Fibroblast of mammary gland (primary cell): ENCODE results near the gene CERS6.
"Not testable (repeated sequence)": the region's sequence is repeated elsewhere in the genome, so short reads cannot be mapped to it uniquely, and the experiment has no call there.

Source experiments
- DNase-seq: peaks from one replicate; pipeline ENCODE4 v3.0.0-alpha.2; 2010; ENCODE audit warnings: low read depth
- H3K4me3 ChIP-seq: 2 replicates; pipeline ENCODE4 v1.5.1; 2011; ENCODE audit warnings: low read depth, mild to moderate bottlenecking, low read length, moderate library complexity; ENCODE audit not compliant: control insufficient read depth
- TF ChIP-seq, protein P1 (sequence below): conservative IDR thresholded peaks from 2 replicates; pipeline ENCODE4 v1.5.1; 2011; ENCODE audit warnings: low read depth, low read length, inconsistent platforms; ENCODE audit not compliant: control insufficient read depth, insufficient read depth

CERS6 gene, protein sequence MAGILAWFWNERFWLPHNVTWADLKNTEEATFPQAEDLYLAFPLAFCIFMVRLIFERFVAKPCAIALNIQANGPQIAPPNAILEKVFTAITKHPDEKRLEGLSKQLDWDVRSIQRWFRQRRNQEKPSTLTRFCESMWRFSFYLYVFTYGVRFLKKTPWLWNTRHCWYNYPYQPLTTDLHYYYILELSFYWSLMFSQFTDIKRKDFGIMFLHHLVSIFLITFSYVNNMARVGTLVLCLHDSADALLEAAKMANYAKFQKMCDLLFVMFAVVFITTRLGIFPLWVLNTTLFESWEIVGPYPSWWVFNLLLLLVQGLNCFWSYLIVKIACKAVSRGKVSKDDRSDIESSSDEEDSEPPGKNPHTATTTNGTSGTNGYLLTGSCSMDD

GRCh38 chr2:168455645-168456520 lies at the start of gene CERS6:
TSS of gene CERS6 (plus strand) at chr2:168456272. CDS start at chr2:168456449, 177 bp downstream.
- peak; percentile 91 for DNase-seq
- peak within 1 kb of the TSS; percentile 94 for H3K4me3 ChIP-seq
- TF ChIP-seq, protein P1, sequence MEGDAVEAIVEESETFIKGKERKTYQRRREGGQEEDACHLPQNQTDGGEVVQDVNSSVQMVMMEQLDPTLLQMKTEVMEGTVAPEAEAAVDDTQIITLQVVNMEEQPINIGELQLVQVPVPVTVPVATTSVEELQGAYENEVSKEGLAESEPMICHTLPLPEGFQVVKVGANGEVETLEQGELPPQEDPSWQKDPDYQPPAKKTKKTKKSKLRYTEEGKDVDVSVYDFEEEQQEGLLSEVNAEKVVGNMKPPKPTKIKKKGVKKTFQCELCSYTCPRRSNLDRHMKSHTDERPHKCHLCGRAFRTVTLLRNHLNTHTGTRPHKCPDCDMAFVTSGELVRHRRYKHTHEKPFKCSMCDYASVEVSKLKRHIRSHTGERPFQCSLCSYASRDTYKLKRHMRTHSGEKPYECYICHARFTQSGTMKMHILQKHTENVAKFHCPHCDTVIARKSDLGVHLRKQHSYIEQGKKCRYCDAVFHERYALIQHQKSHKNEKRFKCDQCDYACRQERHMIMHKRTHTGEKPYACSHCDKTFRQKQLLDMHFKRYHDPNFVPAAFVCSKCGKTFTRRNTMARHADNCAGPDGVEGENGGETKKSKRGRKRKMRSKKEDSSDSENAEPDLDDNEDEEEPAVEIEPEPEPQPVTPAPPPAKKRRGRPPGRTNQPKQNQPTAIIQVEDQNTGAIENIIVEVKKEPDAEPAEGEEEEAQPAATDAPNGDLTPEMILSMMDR: no peak

DNA sequence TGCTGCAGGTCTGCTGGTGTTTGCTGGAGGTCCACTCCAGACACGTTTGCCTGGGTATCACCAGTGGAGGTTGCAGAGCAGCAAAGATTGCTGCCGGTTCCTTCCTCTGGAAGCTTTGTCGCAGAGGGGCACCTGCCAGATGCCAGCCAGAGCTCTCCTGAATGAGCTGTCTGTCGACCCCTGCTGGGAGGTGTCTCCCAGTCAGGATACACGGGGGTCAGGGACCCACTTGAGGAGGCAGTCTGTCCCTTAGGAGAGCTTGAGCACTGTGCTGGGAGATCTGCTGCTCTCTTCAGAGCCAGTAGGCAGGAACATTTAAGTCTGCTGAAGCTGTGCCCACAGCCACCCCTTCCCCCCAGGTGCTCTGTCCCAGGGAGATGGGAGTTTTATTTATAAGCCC lies 43.8 kb upstream of the CERS6 start:
- not testable (repeated sequence) for DNase-seq

DNA sequence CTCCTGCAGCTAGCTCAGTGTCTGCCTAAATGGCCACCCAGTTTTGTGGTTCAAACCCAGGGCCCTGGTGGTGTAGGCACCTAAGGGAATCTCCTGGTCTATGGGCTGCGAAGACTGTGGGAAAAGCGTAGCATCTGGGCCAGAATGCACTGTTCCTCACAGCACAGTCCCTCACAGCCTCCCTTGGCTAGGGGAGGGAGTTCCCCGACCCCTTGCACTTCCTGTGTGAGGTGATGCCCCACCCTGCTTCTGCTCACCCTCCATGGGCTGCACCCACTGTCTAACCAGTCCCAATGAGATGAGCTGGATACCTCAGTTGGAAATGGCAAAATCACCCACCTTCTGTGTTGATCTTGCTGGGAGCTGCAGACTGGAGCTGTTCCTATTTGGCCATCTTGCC lies 43.0 kb upstream of the CERS6 start:
- H3K4me3 ChIP-seq, DNase-seq: not testable (repeated sequence)

More for the DNA sequence above, 43.8 kb upstream of the CERS6 start:
- not testable (repeated sequence) for H3K4me3 ChIP-seq

- peak; percentile 38 for DNase-seq
- no peak overlapping the region for H3K4me3 ChIP-seq
- TF ChIP-seq, protein P1: no peak
Observed at GRCh38 chr2:168416555-168416954, 39.5 kb upstream of the CERS6 start.

DNA sequence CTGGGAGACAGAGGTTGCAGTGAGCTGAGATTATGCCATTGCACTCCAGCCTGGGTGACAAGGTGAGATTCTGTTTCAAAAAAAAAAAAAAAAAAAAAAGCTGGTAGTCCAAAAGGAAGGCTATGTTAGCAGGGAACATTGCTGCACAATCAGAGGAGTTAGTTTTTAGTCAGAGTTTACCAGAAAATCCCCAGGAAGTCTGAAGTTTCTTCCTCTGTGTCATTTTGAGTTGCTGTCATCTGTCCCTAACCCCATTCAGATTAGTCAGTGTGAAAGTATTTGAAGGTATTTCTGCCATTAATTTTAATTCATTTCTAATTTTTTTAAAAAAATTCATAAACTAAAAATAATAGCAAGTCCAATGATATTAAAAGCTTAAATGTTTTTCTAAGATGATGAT lies 33.5 kb upstream of the CERS6 start:
- DNase-seq: no peak
- TF ChIP-seq, protein P1: no peak
- no peak overlapping the region for H3K4me3 ChIP-seq

- DNase-seq: peak; percentile 60
- TF ChIP-seq, protein P1: no peak
Observed at GRCh38 chr2:168424112-168424951, 31.7 kb upstream of the CERS6 start.

GRCh38 chr2:168424971-168425370 lies 31.1 kb upstream of the CERS6 start:
- no peak overlapping the region for H3K4me3 ChIP-seq
- DNase-seq: no peak
- TF ChIP-seq, protein P1: no peak

More at GRCh38 chr2:168424112-168424951, 31.7 kb upstream of the CERS6 start:
- no peak overlapping the region for H3K4me3 ChIP-seq
